Measurements from ENCODE around the gene ABCC5.
A peak's percentile ranks its signal among the peaks of the same experiment; 100 is the strongest.

ABCC5 gene

DNA sequence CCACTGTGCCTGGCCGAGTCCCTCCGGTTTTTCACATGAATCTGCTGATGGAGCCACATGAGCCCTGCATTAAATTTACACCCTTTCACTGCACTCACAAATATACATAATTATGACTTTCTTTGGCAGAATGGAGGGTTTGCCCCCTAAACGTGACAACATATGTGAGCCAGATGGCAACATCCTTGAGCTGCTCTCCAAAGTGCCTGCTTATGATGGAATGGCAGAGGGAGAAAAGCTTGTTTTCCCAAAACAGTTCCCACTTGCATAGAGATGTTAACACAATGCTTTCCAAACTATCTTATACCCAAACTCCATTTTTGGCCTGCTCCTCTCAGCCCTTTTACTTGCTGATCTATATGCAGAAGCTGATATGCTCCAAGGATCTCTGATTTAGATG, 54.9 kb downstream of the ABCC5 start:
- DNase-seq (ENCODE audit: low spot score), result no peak
- ChIA-PET POLR2A (ENCODE audit: low non-redundant PET) (no interaction called here), CTCF (interaction anchor here (0.6 kb wide), 2 partner anchors 16 to 23 kb away, joined by 3 to 4 read pairs; no protein-coding TSS in a partner anchor)
- H3K27ac ChIP-seq, result no peak overlapping the region
- TF ChIP-seq, protein P1, sequence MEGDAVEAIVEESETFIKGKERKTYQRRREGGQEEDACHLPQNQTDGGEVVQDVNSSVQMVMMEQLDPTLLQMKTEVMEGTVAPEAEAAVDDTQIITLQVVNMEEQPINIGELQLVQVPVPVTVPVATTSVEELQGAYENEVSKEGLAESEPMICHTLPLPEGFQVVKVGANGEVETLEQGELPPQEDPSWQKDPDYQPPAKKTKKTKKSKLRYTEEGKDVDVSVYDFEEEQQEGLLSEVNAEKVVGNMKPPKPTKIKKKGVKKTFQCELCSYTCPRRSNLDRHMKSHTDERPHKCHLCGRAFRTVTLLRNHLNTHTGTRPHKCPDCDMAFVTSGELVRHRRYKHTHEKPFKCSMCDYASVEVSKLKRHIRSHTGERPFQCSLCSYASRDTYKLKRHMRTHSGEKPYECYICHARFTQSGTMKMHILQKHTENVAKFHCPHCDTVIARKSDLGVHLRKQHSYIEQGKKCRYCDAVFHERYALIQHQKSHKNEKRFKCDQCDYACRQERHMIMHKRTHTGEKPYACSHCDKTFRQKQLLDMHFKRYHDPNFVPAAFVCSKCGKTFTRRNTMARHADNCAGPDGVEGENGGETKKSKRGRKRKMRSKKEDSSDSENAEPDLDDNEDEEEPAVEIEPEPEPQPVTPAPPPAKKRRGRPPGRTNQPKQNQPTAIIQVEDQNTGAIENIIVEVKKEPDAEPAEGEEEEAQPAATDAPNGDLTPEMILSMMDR (conservative IDR thresholded peaks at IDR 0.05; ENCODE audit: low read depth), result no peak

DNA sequence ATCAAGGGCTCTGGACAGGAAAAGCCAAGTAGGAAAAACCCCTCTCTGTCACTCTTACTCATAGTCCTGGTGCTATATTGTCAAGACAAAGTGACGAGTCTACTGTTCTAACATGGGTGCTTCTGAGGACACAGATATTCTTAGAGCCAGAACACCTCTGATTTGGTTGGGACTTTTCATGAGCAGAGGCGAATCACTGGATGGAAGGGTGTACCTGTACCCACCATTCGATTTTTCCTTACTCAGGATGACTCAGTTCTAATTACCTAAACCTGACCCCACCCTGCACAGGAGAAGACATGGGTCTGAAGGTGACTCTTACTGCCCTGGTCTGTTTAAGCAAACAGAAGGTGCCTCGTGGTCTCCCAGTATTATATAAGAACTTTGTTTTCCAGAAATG, 58.5 kb downstream of the ABCC5 start:
- DNase-seq (ENCODE audit: low spot score), result peak; percentile 73
- TF ChIP-seq, protein P1 (conservative IDR thresholded peaks at IDR 0.05; ENCODE audit: low read depth), result no peak
- H3K27ac ChIP-seq, result no peak overlapping the region
- CTCF ChIA-PET, result no interaction called here
- POLR2A ChIA-PET (ENCODE audit: low non-redundant PET), result no interaction called here

DNA sequence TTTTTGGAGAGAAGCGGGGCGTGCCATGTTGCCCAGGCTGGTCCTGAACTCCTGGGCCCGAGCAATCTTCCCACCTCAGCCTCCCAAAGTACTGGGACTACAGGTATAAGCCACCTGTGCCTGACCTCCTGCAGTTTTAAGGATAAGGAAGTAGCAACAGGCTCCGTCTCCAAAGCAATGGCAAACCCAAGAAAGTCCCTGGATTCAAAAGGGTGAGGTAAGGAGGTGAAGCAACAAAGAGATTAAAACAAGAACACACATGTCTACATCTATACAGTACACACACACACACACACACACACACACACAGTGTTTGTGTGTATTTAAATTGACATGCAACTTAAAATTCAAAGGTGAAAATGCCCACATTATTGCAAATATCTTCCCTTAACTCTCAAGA, 58.9 kb downstream of the ABCC5 start:
- ChIA-PET POLR2A (ENCODE audit: low non-redundant PET) (interaction anchor here (0.6 kb wide), 1 partner anchor 17 kb away, joined by 3 read pairs; no protein-coding TSS in a partner anchor), CTCF (no interaction called here)
- TF ChIP-seq, protein P1 (conservative IDR thresholded peaks at IDR 0.05; ENCODE audit: low read depth), result no peak
- no peak for DNase-seq (ENCODE audit: low spot score)
- H3K27ac ChIP-seq, result peak overlapping the region; percentile 48; the same call in 1 of the 2 replicates

DNA sequence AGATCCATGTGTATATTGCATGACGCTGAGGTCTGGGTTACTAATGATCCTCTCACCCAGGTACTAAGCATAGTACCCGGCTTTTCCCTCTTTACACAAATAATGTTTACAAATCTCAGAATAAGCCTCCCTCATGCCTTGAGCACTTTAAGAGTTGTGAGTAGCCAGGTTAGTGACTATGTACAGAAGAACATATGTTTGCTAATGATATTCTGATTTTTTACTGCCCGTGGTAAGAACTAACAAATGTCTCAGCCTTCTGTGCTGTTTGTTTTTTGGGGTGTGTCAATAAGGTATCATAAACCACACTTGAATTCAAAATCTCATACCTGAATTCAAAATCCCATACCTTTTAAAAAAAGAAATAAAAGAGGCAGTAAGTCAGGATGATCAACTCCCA, 59.5 kb downstream of the ABCC5 start:
- DNase-seq (ENCODE audit: low spot score), result no peak
- ChIA-PET POLR2A (ENCODE audit: low non-redundant PET) (interaction anchor here (0.6 kb wide), 1 partner anchor 18 kb away, joined by 3 read pairs; no protein-coding TSS in a partner anchor), CTCF (no interaction called here)
- TF ChIP-seq, protein P1 (conservative IDR thresholded peaks at IDR 0.05; ENCODE audit: low read depth), result no peak
- peak overlapping the region; percentile 48; the same call in 1 of the 2 replicates for H3K27ac ChIP-seq

DNA sequence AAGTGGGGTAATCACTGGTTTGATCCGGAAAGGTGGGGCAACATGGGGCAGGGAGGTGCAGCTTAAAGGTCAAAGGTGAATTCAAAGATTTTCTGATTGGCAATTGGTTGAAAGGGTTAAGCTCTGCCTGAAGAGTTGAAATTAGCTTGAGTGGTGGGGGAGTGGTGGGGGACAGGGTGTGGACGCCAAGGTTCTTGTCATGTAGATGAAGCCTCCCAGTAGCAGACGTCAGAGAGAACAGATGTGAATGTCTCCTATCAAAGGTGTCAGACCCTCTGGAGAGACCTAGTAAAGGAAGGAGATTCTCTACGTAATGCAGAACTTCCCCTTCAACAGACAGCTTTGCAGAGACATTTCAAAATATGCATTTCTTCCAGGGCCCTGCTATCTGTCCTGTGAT, 62.8 kb downstream of the ABCC5 start:
- H3K27ac ChIP-seq, result no peak overlapping the region
- ChIA-PET CTCF (interaction anchor here (0.6 kb wide), 1 partner anchor 144 kb away, joined by 4 read pairs; no protein-coding TSS in a partner anchor), POLR2A (ENCODE audit: low non-redundant PET) (no interaction called here)
- no peak for DNase-seq (ENCODE audit: low spot score)
- TF ChIP-seq, protein P1 (conservative IDR thresholded peaks at IDR 0.05; ENCODE audit: low read depth), result no peak

DNA sequence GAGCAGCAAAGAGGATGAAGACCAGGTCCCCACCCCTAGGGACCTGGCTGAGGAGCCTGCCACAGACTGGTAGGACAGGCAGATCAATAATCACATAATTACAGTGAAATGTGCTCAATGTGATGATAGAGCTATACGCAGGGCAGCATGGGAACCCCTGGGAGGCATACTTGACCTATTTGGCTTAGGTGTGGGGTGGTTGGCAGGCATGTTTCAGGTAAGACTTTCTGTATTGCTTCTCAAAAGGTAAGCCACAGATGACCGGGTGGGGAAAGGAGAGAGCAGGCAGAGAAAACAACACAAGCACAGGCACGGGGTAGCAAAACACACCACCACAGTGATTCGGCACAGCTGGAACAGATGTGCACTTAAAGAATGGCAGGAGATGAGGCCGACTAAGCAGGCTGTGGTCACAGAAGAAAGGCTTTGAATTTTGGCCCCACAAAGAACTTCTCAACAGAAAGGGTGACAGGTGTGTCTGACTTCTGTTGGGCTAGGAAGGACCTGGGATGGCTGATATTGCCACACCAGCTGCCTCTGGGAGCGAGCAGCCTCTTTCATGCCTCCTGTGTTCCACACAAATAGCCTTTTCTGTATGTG, 64.1 kb downstream of the ABCC5 start:
- ChIA-PET POLR2A (ENCODE audit: low non-redundant PET) (no interaction called here), CTCF (interaction anchor here (0.5 kb wide), 1 partner anchor 20 kb away, joined by 6 read pairs; no protein-coding TSS in a partner anchor)
- DNase-seq (ENCODE audit: low spot score), result no peak
- TF ChIP-seq, protein P1 (conservative IDR thresholded peaks at IDR 0.05; ENCODE audit: low read depth), result no peak
- H3K27ac ChIP-seq, result no peak overlapping the region

All from RWPE1 (cell line).